K562 (cell line): ENCODE measurements around the gene RRBP1. TPM values are rescaled to one million over a fixed set of nuclear protein-coding genes. Genes with fewer than 3 reads are reported as not detected.

Experiments
- ATAC-seq: fragments of 200-7000 bp; cut with Tn5 transposase; 3 replicates; pipeline ENCODE4 v1.9.1; 2020; ENCODE audit warnings: moderate library complexity
- BruUV-seq: library from RNA; stranded (reverse); fragments of 400-500 nt; replicated peaks from 2 replicates; lab custom pipeline; 2021; lab: Mats Ljungman, UMichigan
- CTCF ChIA-PET: fragments of 300-600 bp; formaldehyde crosslinking; extraction: SDS; loops from one replicate; lab custom pipeline; 2021; ENCODE audit warnings: low intra/inter-chr PET ratio; lab: Yijun Ruan, JAX
- POLR2A ChIA-PET: fragments of 300-600, 350-650 bp; sonication (Branson Sonifier 250); formaldehyde crosslinking; extraction: SDS; loops from one replicate; lab custom pipeline; 2021; ENCODE audit warnings: antibody characterized with exemption, inconsistent platforms; lab: Yijun Ruan, JAX
- DNase-seq, 4 experiments: peaks; one replicate each; pipeline versions ENCODE4 v3.0.0 to v3.0.0-alpha.2; 2011 to 2018; ENCODE audit warnings: low spot score in 3 of 4, mixed read lengths in 3 of 4; ENCODE audit errors: extremely low read depth in 1 of 4
- FAIRE-seq: peaks from 2 replicates; lab custom pipeline; 2011; peaks lifted over from hg19 to GRCh38; lab: Jason Lieb, UNC
- H2AFZ ChIP-seq: 2 replicates; pipeline ENCODE4 v1.6.0; 2011; ENCODE audit warnings: low read depth, low read length, control low read depth, inconsistent platforms
- H3K27ac ChIP-seq: fragments of 200-600 bp; 3 replicates; pipeline ENCODE4 v1.8.0; 2011; ENCODE audit warnings: low read depth, mild to moderate bottlenecking, control low read depth, inconsistent platforms, low read length, moderate library complexity, mixed read lengths; ENCODE audit errors: extremely low read depth
- H3K27me3 ChIP-seq, 2 experiments: fragments of 300-600 bp in 1 of 2; 2 replicates in 1 of 2; 3 replicates in 1 of 2; pipeline versions ENCODE4 v1.6.0 to v1.8.0; 2011; ENCODE audit warnings: inconsistent platforms in 2 of 2, low read length in 2 of 2, mild to moderate bottlenecking in 1 of 2, mixed read lengths in 1 of 2, moderate library complexity in 1 of 2; ENCODE audit not compliant: control insufficient read depth in 2 of 2, insufficient read depth in 2 of 2
- H3K36me3 ChIP-seq: fragments of 300-600 bp; 3 replicates; pipeline ENCODE4 v1.8.0; 2011; ENCODE audit warnings: mild to moderate bottlenecking, low read length, inconsistent platforms; ENCODE audit not compliant: control insufficient read depth, insufficient read depth
- H3K4me1 ChIP-seq, 2 experiments: fragments of 200-600 bp in 1 of 2; replicated peaks in 1 of 2; 2 replicates in 1 of 2; 3 replicates in 1 of 2; pipeline versions ENCODE4 v1.5.1 to v1.8.0; 2011; ENCODE audit warnings: inconsistent platforms in 2 of 2, low read length in 2 of 2, mild to moderate bottlenecking in 1 of 2, mixed read lengths in 1 of 2, moderate library complexity in 1 of 2; ENCODE audit not compliant: control insufficient read depth in 2 of 2, insufficient read depth in 2 of 2
- H3K4me2 ChIP-seq: 2 replicates; pipeline ENCODE4 v1.6.1; 2011; ENCODE audit warnings: low read length, control low read depth, inconsistent platforms, mixed read lengths; ENCODE audit not compliant: insufficient read depth
- H3K4me3 ChIP-seq: fragments of 200-600 bp; sonication (generic), shearing (Covaris generic); 2 replicates; pipeline ENCODE4 v1.5.1; 2016; ENCODE audit warnings: control low read depth, inconsistent platforms
- H3K79me2 ChIP-seq: fragments of 200-600 bp; 3 replicates; pipeline ENCODE4 v1.8.0; 2011; ENCODE audit warnings: low read length, inconsistent platforms; ENCODE audit not compliant: control insufficient read depth, insufficient read depth
- H3K9ac ChIP-seq, 2 experiments: 2 replicates each; pipeline versions ENCODE4 v1.6.0 to v1.6.1; 2011; ENCODE audit warnings: low read depth in 2 of 2, low read length in 2 of 2, control low read depth in 1 of 2, inconsistent platforms in 1 of 2, mild to moderate bottlenecking in 1 of 2, mixed read lengths in 1 of 2; ENCODE audit not compliant: insufficient read depth in 1 of 2
- H3K9me1 ChIP-seq: one replicate; pipeline ENCODE4 v1.6.0; 2011; ENCODE audit warnings: inconsistent platforms, mild to moderate bottlenecking, low read length, moderate library complexity; ENCODE audit not compliant: control insufficient read depth, insufficient read depth
- H3K9me3 ChIP-seq: replicated peaks from 2 replicates; pipeline ENCODE4 v1.5.1; 2011; ENCODE audit warnings: low read depth, low read length, inconsistent platforms; ENCODE audit not compliant: control insufficient read depth, insufficient read depth
- H4K20me1 ChIP-seq: replicated peaks from 2 replicates; pipeline ENCODE4 v1.6.1; 2011; ENCODE audit warnings: low read length, inconsistent platforms, mixed read lengths; ENCODE audit not compliant: control insufficient read depth, insufficient read depth
- BRD9 ChIP-seq: fragments of 450-650 bp; IDR thresholded peaks from 2 replicates; pipeline ENCODE4 v1.6.1; 2018; ENCODE audit warnings: low read depth; ENCODE audit not compliant: partially characterized antibody
- FOSL1 ChIP-seq: fragments of 200-800 bp; sonication (Bioruptor generic); conservative IDR thresholded peaks from 2 replicates; pipeline ENCODE4 v1.6.1; 2016; ENCODE audit warnings: missing genetic modification characterization, missing compliant biosample characterization
- KLF1 ChIP-seq: fragments of 450-650 bp; IDR thresholded peaks from 2 replicates; pipeline ENCODE4 v1.6.1; 2016; ENCODE audit warnings: missing genetic modification characterization, missing compliant biosample characterization
- SLC30A9 ChIP-seq: fragments of 250-450 bp; sonication (Bioruptor Pico); IDR thresholded peaks from 2 replicates; pipeline ENCODE4 v1.8.0; 2022; ENCODE audit warnings: mild to moderate bottlenecking, moderate library complexity
- SREBF1 ChIP-seq: fragments of 150-350 bp; IDR thresholded peaks from 2 replicates; pipeline ENCODE4 v1.6.1; 2014; ENCODE audit warnings: antibody characterized with exemption, low read depth, low read length, borderline replicate concordance
- ZNF311 ChIP-seq: fragments of 250-450 bp; sonication (Bioruptor Pico); IDR thresholded peaks from 2 replicates; pipeline ENCODE4 v1.4.0; 2020; ENCODE audit warnings: mild to moderate bottlenecking, moderate library complexity
- WGBS: fragments of 100-300 bp; shearing (Covaris generic); methylation state at CpG from one replicate; pipeline ENCODE4 v1.1.6; 2016; ENCODE audit warnings: low coverage, mixed read lengths; ENCODE audit not compliant: insufficient coverage; ENCODE audit errors: missing lambda C conversion rate; 5-methylcytosine and 5-hydroxymethylcytosine counted together
- in situ Hi-C: fragments of 300-500 bp; cut with MboI; formaldehyde crosslinking; loops from 4 replicates; pipeline ENCODE4 v1.15.0; 2018; ENCODE audit warnings: inconsistent platforms, mixed read lengths
- intact Hi-C: fragments of 100-400 bp; cut with micrococcal nuclease; formaldehyde crosslinking; loops from 2 replicates; pipeline ENCODE4 v1.14.2; 2022
- polyA plus RNA-seq, 8 experiments: library from polyadenylated mRNA; depleted of rRNA in 4 of 8; stranded (reverse) in 5 of 8; unstranded in 3 of 8; fragments of >200 nt; fragmentation: Nextera tagmentation in 2 of 8; fragmentation: Illumina TruSeq in 1 of 8; extraction: Ambion mirVana in 2 of 8; extraction: Trizol in 1 of 8; gene quantifications; 2 replicates each; pipeline versions ENCODE4 v1.2.1 to v1.2.3, GENCODE V29; 2011 to 2014; ENCODE audit warnings: inconsistent platforms in 1 of 8, missing spikeins in 1 of 8
- total RNA-seq, 7 experiments: library from RNA; depleted of rRNA in 6 of 7; stranded (reverse); fragments of >200 nt in 6 of 7; fragmentation: Illumina TruSeq in 2 of 7; extraction: Trizol in 2 of 7; gene quantifications; 2 replicates each; pipeline versions ENCODE4 v1.2.1 to v1.2.3, GENCODE V29; 2011 to 2021; ENCODE audit warnings: low replicate concordance in 1 of 7
- TF ChIP-seq, protein P1 (sequence below), 2 experiments: fragments of 450-650 bp in 1 of 2; IDR thresholded peaks; 2 replicates each; pipeline ENCODE4 v1.6.1; 2011 to 2017; ENCODE audit warnings: low read depth in 2 of 2, antibody characterized with exemption in 1 of 2, borderline replicate concordance in 1 of 2, low read length in 1 of 2, mild to moderate bottlenecking in 1 of 2, mixed read lengths in 1 of 2; ENCODE audit not compliant: control insufficient read depth in 1 of 2
- TF ChIP-seq, protein P2 (sequence below): fragments of 450-650 bp; IDR thresholded peaks from 2 replicates; pipeline ENCODE4 v1.6.1; 2018; ENCODE audit warnings: mild to moderate bottlenecking, low read depth; ENCODE audit not compliant: partially characterized antibody
- TF ChIP-seq, protein P3 (sequence below): fragments of 250-450 bp; sonication (Bioruptor Pico); IDR thresholded peaks from 2 replicates; pipeline ENCODE4 v1.4.0; 2020

The RRBP1 gene
- total and polyA plus RNA-seq, 9 of the 15 experiments (the other 6 are each of a cell fraction or from before 2014, with no cell fraction given): 0.84 to 32.0 (median 17.6) TPM

DNA sequence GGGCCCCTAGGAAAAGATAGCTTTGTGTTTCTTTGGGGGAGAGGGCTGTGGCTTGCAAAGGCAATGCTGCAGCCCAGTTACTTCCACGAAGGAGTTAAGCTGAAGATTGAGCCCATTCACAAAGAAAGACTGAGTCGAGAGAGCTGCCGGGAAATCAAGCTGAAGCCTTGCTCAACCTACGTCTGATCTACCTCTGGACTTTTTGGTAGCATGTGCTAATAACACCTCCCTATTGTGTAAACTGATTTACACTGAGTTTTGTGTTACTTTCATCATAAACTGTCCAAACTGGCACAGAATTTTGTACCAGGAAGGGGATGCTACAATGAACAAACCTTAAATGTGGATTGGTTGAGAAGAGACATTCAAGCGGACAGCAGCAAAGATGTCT, 41.3 kb upstream of the RRBP1 start (continued):
- TF ChIP-seq, protein P1, sequence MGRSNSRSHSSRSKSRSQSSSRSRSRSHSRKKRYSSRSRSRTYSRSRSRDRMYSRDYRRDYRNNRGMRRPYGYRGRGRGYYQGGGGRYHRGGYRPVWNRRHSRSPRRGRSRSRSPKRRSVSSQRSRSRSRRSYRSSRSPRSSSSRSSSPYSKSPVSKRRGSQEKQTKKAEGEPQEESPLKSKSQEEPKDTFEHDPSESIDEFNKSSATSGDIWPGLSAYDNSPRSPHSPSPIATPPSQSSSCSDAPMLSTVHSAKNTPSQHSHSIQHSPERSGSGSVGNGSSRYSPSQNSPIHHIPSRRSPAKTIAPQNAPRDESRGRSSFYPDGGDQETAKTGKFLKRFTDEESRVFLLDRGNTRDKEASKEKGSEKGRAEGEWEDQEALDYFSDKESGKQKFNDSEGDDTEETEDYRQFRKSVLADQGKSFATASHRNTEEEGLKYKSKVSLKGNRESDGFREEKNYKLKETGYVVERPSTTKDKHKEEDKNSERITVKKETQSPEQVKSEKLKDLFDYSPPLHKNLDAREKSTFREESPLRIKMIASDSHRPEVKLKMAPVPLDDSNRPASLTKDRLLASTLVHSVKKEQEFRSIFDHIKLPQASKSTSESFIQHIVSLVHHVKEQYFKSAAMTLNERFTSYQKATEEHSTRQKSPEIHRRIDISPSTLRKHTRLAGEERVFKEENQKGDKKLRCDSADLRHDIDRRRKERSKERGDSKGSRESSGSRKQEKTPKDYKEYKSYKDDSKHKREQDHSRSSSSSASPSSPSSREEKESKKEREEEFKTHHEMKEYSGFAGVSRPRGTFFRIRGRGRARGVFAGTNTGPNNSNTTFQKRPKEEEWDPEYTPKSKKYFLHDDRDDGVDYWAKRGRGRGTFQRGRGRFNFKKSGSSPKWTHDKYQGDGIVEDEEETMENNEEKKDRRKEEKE (IDR thresholded peaks at IDR 0.05; ENCODE audit: borderline replicate concordance in 1 of 2, control insufficient read depth in 1 of 2, low read depth in 2 of 2, low read length in 1 of 2): no peak

DNA sequence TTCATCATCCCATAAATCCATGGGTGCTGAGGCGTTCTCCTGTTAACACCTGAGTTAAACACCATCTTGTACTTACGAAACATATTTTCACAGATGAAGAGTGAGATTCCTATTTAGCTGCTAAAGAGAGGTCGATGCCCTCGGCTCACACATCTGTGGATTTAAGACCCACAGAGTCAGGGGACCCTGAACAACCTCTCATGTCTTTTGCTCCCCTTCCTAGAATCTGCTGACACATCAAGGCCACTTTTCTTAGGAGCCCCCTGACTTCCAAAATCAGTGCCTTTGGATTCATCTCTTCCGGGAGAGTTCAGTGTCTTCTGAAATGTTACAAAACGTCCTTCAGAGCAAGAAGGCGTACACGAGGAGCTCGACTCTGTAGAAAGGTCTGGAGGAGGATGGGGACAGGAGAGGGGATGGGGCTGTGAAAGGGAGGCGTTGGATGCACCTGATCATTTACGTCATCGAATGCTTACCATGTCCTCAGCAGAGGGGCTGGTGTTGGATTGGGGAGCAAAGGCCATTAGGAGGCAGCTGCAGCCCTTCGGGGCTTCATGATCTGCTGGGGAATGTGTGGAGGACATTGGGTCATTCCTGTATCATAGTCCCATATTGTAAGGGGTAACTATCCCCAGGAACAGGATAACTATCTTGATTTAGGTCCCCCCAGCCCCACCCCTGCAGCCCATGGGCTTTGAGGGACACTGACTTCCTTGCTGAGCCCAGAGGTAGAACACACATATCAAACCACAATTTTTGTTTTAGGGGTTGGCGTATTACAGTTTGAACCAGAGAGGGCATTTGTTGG, 40.7 kb upstream of the RRBP1 start:
- no peaks in the 10 kb centered on the region for H3K79me2 ChIP-seq
- H2AFZ ChIP-seq: no peak overlapping the region
- no peaks in the 10 kb centered on the region for H3K9me3 ChIP-seq
- no peaks in the 10 kb centered on the region for H3K36me3 ChIP-seq
- no peak overlapping the region for H3K4me3 ChIP-seq
- peaks cover 2 to 26% of the 10 kb centered on the region in 2 experiments; a peak in 3 of 5 replicates for H3K27me3 ChIP-seq
- 2% methylated on average over 14 of the region's 14 CpGs for WGBS
- H4K20me1 ChIP-seq: no peaks in the 10 kb centered on the region
- H3K9ac ChIP-seq: no peak overlapping the region
- in situ Hi-C loops (no loop called here), intact Hi-C loops (no loop called here)
- no TSS peak for BruUV-seq
- ChIA-PET CTCF (no interaction called here), POLR2A (interaction anchor here (0.6 kb wide), 1 partner anchor 12 kb away, joined by 3 read pairs; no protein-coding TSS in a partner anchor)
- no peak overlapping the region for H3K4me2 ChIP-seq
- ATAC-seq (no peak), DNase-seq (no peak), FAIRE-seq (no peak)
- no peaks in the 10 kb centered on the region for H3K9me1 ChIP-seq
- no peak overlapping the region for H3K27ac ChIP-seq
- H3K4me1 ChIP-seq: no peaks in the 10 kb centered on the region
- TF ChIP-seq SLC30A9 (CRISPR knock-in tag) (no peak), KLF1 (tag) (no peak), FOSL1 (tag) (no peak), ZNF311 (CRISPR knock-in tag) (no peak), SREBF1 (no peak), BRD9 (no peak)
- TF ChIP-seq, protein P2, sequence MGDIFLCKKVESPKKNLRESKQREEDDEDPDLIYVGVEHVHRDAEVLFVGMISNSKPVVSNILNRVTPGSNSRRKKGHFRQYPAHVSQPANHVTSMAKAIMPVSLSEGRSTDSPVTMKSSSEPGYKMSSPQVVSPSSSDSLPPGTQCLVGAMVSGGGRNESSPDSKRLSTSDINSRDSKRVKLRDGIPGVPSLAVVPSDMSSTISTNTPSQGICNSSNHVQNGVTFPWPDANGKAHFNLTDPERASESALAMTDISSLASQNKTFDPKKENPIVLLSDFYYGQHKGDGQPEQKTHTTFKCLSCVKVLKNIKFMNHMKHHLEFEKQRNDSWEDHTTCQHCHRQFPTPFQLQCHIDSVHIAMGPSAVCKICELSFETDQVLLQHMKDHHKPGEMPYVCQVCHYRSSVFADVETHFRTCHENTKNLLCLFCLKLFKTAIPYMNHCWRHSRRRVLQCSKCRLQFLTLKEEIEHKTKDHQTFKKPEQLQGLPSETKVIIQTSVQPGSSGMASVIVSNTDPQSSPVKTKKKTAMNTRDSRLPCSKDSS: no peak
- TF ChIP-seq, protein P3, sequence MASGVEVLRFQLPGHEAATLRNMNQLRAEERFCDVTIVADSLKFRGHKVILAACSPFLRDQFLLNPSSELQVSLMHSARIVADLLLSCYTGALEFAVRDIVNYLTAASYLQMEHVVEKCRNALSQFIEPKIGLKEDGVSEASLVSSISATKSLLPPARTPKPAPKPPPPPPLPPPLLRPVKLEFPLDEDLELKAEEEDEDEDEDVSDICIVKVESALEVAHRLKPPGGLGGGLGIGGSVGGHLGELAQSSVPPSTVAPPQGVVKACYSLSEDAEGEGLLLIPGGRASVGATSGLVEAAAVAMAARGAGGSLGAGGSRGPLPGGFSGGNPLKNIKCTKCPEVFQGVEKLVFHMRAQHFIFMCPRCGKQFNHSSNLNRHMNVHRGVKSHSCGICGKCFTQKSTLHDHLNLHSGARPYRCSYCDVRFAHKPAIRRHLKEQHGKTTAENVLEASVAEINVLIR (CRISPR knock-in tag): no peak
